Gastrocnemius medialis (tissue), 4 donors: Measurements from ENCODE around the gene RAMACL.

Experiments
- CTCF ChIP-seq, 5 experiments: fragments of 450-650 bp in 3 of 5; fragments of 200-600 bp in 2 of 5; sonication (generic) in 2 of 5; IDR thresholded peaks in 4 of 5; conservative IDR thresholded peaks in 1 of 5; 1 replicate in 4 of 5; 2 replicates in 1 of 5; pipeline ENCODE4 v1.5.1; 2016 to 2019; ENCODE audit warnings: antibody characterized with exemption in 5 of 5, mild to moderate bottlenecking in 3 of 5, moderate library complexity in 3 of 5
- POLR2A ChIP-seq, 2 donors: fragments of 450-650 bp; IDR thresholded peaks; one replicate each; pipeline ENCODE4 v1.6.1; 2017; ENCODE audit warnings: antibody characterized with exemption in 2 of 2, mild to moderate bottlenecking in 2 of 2, moderate library complexity in 2 of 2

GRCh38 chr6:166619912-166620311 is 33.4 kb upstream of the RAMACL start:
- TF ChIP-seq CTCF (IDR thresholded peaks at IDR 0.05 in 4 of 5, conservative IDR thresholded peaks at IDR 0.05 in 1 of 5) (no peak), POLR2A (IDR thresholded peaks at IDR 0.05) (no peak)
